NCI-H82 treated with DMSO at 0.1 percent for 48 hours (cell line): Measurements from ENCODE around the gene CBY1.
A peak's percentile ranks its signal among the peaks of the same experiment; 100 is the strongest.

Experiments
- DNase-seq: peaks from one replicate; lab custom pipeline; 2025; ENCODE audit not compliant: unreplicated experiment; lab: John Stamatoyannopoulos, UW

CBY1 gene

DNA sequence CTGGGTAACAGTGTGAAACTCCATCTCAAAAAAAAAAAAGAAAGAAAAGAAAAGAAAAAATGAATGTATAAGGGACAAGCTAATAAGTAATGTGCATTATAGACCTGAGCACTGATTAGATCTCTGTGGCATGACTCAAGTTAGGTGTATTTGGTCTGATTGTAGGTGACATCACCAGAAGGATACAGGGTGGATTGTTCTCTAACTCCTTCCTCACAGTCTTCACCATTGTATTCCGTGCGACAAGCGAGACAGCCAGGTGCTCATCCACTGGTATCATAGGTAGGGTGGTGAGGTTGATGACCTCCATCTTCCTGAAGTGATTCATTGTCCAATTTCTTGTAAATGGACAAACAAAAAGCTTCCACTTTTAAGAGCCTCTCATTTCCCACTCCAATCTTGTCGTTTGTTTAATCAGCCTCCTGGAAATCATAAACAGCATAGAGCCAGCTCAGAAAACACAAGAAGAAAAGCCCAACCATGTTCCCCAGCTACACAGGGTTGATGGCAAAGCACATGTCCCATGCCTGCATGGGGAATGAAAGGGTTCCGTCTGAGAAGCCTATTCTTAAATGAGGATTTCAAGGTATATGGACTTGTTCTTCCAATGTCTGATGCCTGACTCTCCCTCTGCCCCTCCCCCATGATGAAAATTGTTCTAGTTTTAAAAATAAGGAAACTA, 6.5 kb upstream of the CBY1 start:
- no peak for DNase-seq

GRCh38 chr22:38652859-38653258, 3.6 kb upstream of the CBY1 start:
- DNase-seq: no peak

DNA sequence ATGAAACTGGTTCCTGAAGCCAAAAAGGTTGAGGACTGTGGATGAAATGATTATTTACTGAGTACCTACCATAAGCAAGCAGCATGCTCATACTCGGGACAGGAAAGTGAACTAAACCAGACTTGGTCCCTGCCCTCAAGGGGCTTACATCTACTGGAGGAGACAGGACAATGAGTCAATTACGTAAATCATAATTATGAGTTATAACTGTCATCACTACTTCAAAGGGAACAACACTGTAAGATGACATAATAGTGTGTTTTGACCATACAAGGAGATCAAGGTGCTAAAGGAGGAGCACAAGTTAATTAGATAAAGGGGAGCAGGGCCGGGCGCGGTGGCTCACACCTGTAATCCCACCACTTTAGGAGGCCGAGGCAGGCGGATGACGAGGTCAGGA, 2.7 kb upstream of the CBY1 start:
- DNase-seq: no peak

GRCh38 chr22:38655519-38656255, 751 bp upstream of the CBY1 start:
- DNase-seq: no peak

DNA sequence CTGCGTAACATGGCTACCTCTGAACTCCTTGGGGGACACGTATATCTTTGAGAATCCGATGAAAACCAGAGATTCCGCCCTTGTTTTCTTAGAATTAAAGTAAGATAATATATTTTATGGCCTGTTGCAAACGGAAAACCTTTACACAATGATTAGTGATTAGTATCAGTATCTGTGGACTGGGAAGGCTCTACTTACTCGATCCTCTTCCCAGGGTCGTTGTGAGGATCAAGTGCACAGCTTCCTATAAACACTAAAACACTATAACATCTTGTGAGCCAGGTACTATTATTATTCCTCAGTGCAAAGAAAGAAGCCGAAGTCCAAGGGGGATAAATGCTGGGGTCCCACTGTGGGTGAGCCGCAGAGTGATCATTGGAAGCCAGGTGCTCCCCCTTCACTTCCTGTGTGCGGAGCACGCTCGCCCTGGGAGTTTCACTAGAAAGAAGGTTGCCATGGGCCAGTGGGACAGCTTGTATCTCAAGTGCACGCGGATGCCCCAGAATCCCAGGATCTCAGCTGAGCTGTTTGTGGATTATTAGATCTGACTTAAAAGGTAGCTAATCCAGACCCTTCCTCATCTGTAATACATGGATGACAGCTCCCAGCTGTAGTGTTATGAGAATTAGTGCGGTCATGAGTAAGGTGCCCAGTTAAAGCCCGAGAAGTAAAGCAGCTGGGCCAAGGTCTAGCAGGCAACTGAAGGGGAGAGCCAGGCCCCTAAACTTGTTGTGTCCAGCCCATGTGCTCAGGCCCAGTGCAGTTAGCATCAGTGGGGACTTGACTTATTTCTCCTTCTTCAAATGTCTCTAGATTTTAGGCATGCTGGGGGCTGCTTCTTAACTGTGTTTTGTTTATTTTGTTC, 839 bp downstream of the CBY1 start:
- no peak for DNase-seq

DNA sequence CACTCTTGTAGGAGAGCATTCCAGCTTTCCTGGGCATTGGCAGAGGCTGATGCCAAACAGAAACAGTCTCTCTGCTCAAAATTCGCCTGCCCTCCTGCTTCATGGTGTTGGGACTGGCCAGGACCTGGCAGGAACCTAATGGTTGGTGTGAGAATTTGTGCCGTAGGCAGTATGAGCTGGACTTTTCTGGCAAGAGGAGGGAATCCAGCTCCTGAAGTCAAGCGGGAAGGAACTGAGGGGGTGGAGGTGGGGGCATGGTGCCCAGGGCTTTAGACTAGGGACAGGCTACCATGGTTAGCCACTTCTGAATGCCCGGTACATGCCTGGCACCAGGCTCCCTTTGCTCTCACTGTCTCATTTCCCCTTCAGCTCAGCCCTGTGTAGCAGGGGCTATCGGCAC, 18.4 kb downstream of the CBY1 start:
- DNase-seq: no peak

GRCh38 chr22:38675833-38676232, 19.4 kb downstream of the CBY1 start:
- no peak for DNase-seq

DNA sequence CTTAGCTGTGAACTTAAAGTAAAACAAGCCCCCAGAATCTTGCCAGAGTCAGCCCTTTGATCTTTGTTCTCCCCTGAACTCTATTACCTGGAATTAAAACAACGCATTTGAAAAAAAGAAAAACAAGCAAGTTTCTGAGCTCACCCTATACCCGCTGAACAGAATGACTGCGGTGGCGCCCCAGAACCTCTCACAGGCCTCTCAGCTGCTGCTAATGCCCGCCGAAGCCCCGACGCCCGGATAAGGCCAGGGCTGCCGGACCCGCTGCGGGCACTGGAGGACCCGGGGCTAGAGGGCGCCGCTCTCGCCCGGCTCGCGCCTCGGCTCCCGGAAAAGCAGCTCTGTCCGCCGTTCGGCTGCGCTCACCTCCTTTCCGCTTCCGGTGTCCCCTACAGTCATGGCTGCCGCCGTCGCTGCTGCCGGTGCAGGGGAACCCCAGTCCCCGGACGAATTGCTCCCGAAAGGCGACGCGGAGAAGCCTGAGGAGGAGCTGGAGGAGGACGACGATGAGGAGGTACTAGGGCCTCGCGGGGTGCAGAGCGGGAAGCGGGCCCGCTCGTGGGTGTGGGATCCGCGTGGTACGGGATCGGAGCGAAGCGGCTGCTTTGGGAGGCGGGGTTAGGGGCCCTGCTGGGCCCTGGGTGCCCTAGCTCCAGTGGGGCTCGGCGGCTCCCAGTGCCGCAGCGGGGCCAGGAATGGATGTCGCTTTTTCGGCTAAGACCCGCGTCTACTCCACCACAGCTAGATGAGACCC, 25.3 kb downstream of the CBY1 start, which contains the start of gene TOMM22:
Gene TOMM22, plus strand, starts transcription at position 376 of the 754 bp plus-strand sequence. Its CDS starts 22 bp downstream, at position 398.
- DNase-seq: peak; percentile 33

GRCh38 chr22:38684895-38685294, 28.5 kb downstream of the CBY1 start:
- DNase-seq: no peak

DNA sequence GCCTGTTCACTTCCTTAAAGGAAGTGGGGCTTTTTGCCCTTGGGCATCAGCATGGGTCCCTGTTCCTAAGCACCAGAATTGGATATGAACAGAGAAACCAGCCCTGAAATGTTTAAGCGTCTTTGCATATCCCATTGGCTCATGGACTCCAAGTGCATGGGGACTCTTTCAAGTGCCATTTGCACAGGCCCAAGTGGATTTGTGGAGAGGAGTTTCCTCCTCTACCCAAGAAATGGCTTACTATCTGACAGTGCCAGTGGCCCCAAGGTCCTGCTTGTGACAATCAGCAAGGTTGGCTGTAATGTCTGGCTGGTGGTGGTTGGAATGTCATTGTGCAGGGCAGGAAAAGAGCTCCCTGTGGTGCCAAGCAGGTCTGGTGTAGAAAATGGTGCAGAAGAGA, 29.3 kb downstream of the CBY1 start:
- no peak for DNase-seq

DNA sequence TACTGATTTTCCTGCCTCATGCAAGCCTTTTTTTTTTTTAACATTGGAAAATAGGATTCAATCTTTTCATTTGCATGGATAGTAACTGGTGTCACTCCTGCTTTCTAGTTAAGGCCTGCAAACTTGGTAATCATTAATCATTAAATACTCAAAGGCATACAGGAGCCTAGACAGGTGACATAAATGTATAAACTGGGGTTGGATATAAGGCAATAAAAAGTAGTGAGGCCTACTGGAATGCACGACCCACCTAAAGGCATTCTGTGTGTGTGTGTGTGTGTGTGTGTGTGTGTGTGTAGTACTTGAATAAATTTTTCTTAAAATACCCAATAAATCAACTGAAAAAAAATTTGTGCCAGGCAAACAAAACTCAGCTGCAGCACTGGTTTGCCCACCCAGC, 33.2 kb downstream of the CBY1 start:
- no peak for DNase-seq

DNA sequence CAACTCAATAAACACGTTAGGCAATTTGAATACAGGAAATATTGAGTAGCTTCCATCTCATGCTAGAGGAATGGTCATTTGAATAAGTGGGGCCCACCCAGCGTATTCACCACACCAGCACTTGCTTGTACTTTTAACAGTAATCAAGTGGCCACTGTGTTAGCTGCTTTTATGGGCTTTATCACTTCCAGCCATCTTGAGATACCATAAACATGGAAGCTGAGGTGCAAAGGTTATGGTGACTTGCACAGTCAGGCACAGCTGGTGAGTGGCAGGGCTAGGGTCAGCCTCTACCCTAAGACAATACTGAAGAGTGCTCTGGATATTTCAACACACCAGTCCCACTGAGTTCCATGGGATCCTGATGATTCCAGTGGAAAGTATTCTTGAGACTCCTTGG, 37.6 kb downstream of the CBY1 start:
- no peak for DNase-seq

DNA sequence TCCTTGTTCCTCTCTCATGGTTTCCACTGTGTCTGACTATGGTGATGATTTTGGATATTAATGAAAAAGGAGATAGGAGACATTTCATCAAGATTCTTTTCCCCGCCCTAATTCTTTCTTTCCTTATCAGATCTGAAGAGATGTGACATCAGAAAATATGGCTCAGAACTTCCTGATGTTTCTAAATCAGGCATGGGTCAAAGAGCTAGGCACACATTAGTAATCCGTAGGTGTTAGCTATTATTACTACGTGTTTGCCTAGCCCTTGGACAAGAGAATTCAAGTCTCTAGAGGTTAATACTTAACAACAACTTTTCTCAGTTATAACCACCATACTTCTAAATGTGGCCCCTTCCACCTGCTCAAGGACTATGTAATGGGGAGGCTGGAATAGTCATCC, 38.5 kb downstream of the CBY1 start:
- no peak for DNase-seq

- no peak for DNase-seq
Observed at GRCh38 chr22:38696606-38697424, 40.4 kb downstream of the CBY1 start.

DNA sequence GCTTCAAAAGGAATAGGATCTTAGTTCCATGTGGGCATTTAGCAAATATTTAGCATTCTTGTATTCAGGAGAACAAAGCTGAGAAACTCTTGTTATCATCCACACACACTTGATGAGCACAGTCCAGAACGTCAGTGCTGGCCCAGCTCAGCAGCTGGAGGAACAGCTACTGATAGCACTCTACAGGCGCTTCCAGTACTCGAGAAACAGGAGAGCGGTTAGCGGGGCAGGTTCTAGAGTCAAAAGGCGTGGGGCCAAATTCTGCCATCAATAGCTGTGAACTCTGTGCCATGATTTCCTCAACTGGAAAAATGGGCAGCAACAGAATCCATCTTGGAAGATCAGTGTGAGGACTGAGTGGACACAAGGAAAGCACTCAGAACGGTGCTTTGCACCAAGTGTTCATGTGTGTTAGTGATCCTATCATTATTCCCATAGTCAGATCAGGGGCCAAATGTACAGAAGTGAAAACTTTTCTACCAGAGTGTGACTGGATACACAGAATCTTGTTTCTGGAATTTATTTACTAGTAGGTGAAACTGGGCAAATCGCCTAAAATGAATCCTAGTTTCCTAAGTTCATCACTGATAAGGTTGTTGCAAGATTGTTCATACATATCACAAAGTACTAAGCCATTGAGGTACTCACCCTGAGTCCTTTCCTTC, 41.1 kb downstream of the CBY1 start:
- DNase-seq: no peak

GRCh38 chr22:38698407-38699094, 42.1 kb downstream of the CBY1 start:
- DNase-seq: no peak

DNA sequence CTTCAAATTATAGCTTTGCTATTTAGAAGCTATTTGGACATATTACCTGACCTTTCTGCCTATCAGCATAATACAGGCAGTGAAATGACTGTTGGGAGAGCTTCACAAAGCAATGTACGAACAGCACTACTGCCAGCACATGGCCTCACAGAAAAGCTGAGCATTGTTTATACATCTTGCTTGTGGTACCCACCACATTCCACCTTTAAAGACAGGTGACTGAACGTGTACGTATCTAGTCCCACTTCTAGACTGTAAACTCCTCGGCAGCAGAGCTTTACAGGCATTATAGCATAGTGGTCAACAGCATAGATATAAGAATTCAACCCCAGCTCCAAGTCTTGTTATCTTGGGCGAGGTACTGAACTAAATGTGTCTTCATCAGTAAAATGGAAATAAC, 42.7 kb downstream of the CBY1 start:
- no peak for DNase-seq

- DNase-seq: no peak
Observed at GRCh38 chr22:38699784-38700183, 43.3 kb downstream of the CBY1 start.

- no peak for DNase-seq
Observed at GRCh38 chr22:38700270-38700788, 43.9 kb downstream of the CBY1 start.
